ENCODE data around the gene NUP210L.

DNA sequence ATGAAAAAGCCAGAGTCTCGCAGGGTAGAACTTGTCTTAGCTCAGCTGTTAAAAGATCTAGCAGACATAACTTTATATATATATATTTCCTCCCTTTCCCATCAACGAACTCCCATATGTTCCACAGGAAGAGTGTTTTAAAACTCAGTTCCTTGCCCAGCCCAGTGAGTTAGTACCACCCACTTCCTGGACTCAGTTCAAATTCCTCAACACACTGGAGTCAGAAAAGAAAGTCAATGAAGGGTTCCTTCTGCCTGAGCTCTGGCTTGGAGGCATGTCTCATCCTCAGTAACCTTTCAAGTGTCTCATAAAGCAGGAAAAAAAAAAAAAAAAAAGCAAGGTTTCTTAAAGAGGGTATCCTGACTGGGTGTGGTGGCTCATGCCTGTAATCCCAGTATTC is 21.5 kb upstream of the NUP210L start:
- TF ChIP-seq, protein P1, sequence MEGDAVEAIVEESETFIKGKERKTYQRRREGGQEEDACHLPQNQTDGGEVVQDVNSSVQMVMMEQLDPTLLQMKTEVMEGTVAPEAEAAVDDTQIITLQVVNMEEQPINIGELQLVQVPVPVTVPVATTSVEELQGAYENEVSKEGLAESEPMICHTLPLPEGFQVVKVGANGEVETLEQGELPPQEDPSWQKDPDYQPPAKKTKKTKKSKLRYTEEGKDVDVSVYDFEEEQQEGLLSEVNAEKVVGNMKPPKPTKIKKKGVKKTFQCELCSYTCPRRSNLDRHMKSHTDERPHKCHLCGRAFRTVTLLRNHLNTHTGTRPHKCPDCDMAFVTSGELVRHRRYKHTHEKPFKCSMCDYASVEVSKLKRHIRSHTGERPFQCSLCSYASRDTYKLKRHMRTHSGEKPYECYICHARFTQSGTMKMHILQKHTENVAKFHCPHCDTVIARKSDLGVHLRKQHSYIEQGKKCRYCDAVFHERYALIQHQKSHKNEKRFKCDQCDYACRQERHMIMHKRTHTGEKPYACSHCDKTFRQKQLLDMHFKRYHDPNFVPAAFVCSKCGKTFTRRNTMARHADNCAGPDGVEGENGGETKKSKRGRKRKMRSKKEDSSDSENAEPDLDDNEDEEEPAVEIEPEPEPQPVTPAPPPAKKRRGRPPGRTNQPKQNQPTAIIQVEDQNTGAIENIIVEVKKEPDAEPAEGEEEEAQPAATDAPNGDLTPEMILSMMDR (IDR thresholded peaks at IDR 0.05) = no peak
- TF ChIP-seq POLR2A (IDR thresholded peaks at IDR 0.05) = no peak
- TF ChIP-seq POLR2AphosphoS5 (IDR thresholded peaks at IDR 0.05) = no peak
